A549 (cell line): Measurements from ENCODE around the gene SSTR3. TPM values are rescaled to one million over a fixed set of nuclear protein-coding genes. Genes with fewer than 3 reads are reported as not detected.

ENCODE experiments used
- ATAC-seq, 2 experiments: fragments of 200-7000 bp in 1 of 2; fragments of >200 bp in 1 of 2; cut with Nextera tagmentation in 1 of 2; cut with Tn5 transposase in 1 of 2; 3 replicates each; pipeline versions ENCODE4 v1.8.0 to v1.9.1; 2018 to 2020; ENCODE audit warnings: mild to moderate bottlenecking in 1 of 2, moderate library complexity in 1 of 2
- CTCF ChIA-PET: fragments of 300-600 bp; sonication (Branson Sonifier 250); formaldehyde crosslinking; extraction: SDS; loops from one replicate; lab custom pipeline; 2021; ENCODE audit warnings: antibody characterized with exemption, inconsistent platforms; lab: Yijun Ruan, JAX
- POLR2A ChIA-PET: fragments of 350-600 bp; formaldehyde crosslinking; extraction: SDS; loops from one replicate; lab custom pipeline; 2021; ENCODE audit warnings: antibody characterized with exemption, inconsistent platforms; lab: Yijun Ruan, JAX
- DNase-seq, 2 experiments: peaks; one replicate each; pipeline versions ENCODE4 v3.0.0 to v3.0.0-alpha.2; 2011 to 2016; ENCODE audit warnings: low read depth in 1 of 2, low spot score in 1 of 2
- FAIRE-seq: peaks from 2 replicates; lab custom pipeline; 2011; peaks lifted over from hg19 to GRCh38; lab: Jason Lieb, UNC
- H3K27ac ChIP-seq, 2 experiments: fragments of >200 bp; sonication (Bioruptor Twin); formaldehyde crosslinking; 3 replicates each; pipeline ENCODE4 v1.5.1; 2016 to 2017
- H3K4me1 ChIP-seq: fragments of >200 bp; sonication (Bioruptor Twin); formaldehyde crosslinking; 3 replicates; pipeline ENCODE4 v1.6.1; 2016
- H3K4me2 ChIP-seq: fragments of >200 bp; sonication (Bioruptor Twin); formaldehyde crosslinking; 3 replicates; pipeline ENCODE4 v1.6.1; 2016
- H3K4me3 ChIP-seq: fragments of >200 bp; sonication (Bioruptor Twin); formaldehyde crosslinking; 3 replicates; pipeline ENCODE4 v1.5.1; 2016
- H3K9me3 ChIP-seq: fragments of >200 bp; sonication (Bioruptor Twin); formaldehyde crosslinking; 3 replicates; pipeline ENCODE4 v1.6.1; 2016
- BCL3 ChIP-seq: fragments of >200 bp; sonication (Bioruptor Twin); formaldehyde crosslinking; IDR thresholded peaks from 3 replicates; pipeline ENCODE4 v1.6.1; 2016
- BHLHE40 ChIP-seq: IDR thresholded peaks from 2 replicates; pipeline ENCODE4 v1.6.1; 2012; ENCODE audit warnings: low read depth, low read length, inconsistent platforms
- CBX2 ChIP-seq: fragments of 200-600 bp; sonication (generic); IDR thresholded peaks from 2 replicates; pipeline ENCODE4 v1.6.1; 2016; ENCODE audit warnings: low read depth, mild to moderate bottlenecking, borderline replicate concordance
- CBX8 ChIP-seq: fragments of 200-600 bp; sonication (generic); IDR thresholded peaks from 2 replicates; pipeline ENCODE4 v1.6.1; 2016
- CEBPB ChIP-seq, 2 experiments: fragments of >200 bp in 1 of 2; sonication (Bioruptor Twin) in 1 of 2; formaldehyde crosslinking in 1 of 2; IDR thresholded peaks; 2 replicates each; pipeline ENCODE4 v1.6.1; 2012 to 2016
- CHD2 ChIP-seq: fragments of 150-350 bp; IDR thresholded peaks from 2 replicates; pipeline ENCODE4 v1.6.1; 2014; ENCODE audit warnings: low read length; ENCODE audit not compliant: partially characterized antibody
- CTCF ChIP-seq: fragments of >200 bp; sonication (Bioruptor Twin); formaldehyde crosslinking; IDR thresholded peaks from 3 replicates; pipeline ENCODE4 v1.5.1; 2016
- EHF ChIP-seq: fragments of 250-450 bp; sonication (Bioruptor Pico); IDR thresholded peaks from 2 replicates; pipeline ENCODE4 v1.5.0; 2020; ENCODE audit warnings: mild to moderate bottlenecking
- ESRRA ChIP-seq: fragments of 150-350 bp; IDR thresholded peaks from 2 replicates; pipeline ENCODE4 v1.6.1; 2014; ENCODE audit warnings: mild to moderate bottlenecking, low read length, borderline replicate concordance
- FOXS1 ChIP-seq: fragments of 250-450 bp; sonication (Bioruptor Pico); IDR thresholded peaks from 2 replicates; pipeline ENCODE4 v1.5.0; 2020; ENCODE audit warnings: mild to moderate bottlenecking, moderate library complexity
- HEYL ChIP-seq: fragments of 250-450 bp; sonication (Bioruptor Pico); IDR thresholded peaks from 2 replicates; pipeline ENCODE4 v1.8.0; 2021; ENCODE audit warnings: mild to moderate bottlenecking, moderate library complexity
- HOXB13 ChIP-seq: fragments of 250-450 bp; sonication (Bioruptor Pico); IDR thresholded peaks from 2 replicates; pipeline ENCODE4 v1.5.0; 2020; ENCODE audit warnings: low read depth, mild to moderate bottlenecking, moderate library complexity
- HOXB5 ChIP-seq: fragments of 250-450 bp; sonication (Bioruptor Pico); IDR thresholded peaks from 2 replicates; pipeline ENCODE4 v1.5.0; 2020; ENCODE audit warnings: mild to moderate bottlenecking, moderate library complexity
- JUN ChIP-seq, 2 experiments: fragments of >200 bp; sonication (Bioruptor Twin); formaldehyde crosslinking; IDR thresholded peaks; 2 replicates in 1 of 2; 3 replicates in 1 of 2; pipeline ENCODE4 v1.6.1; 2016 to 2017
- MAFK ChIP-seq: fragments of 450-650 bp; IDR thresholded peaks from 2 replicates; pipeline ENCODE4 v1.6.1; 2014; ENCODE audit not compliant: partially characterized antibody
- NFE2L2 ChIP-seq: fragments of 150-350 bp; conservative IDR thresholded peaks from 2 replicates; pipeline ENCODE4 v1.6.1; 2014; ENCODE audit warnings: low read length
- PBX3 ChIP-seq: IDR thresholded peaks from 2 replicates; pipeline ENCODE4 v1.6.1; 2012
- PHF8 ChIP-seq: fragments of 200-600 bp; sonication (generic); IDR thresholded peaks from 2 replicates; pipeline ENCODE4 v1.6.1; 2016; ENCODE audit warnings: low read depth, mild to moderate bottlenecking, antibody characterized with exemption, moderate library complexity, borderline replicate concordance
- POLR2AphosphoS2 ChIP-seq: conservative IDR thresholded peaks from 2 replicates; pipeline ENCODE4 v1.6.1; 2012; ENCODE audit warnings: low read length, improper control_type of control experiment, inconsistent platforms
- RAD21 ChIP-seq, 2 experiments: fragments of >200 bp in 1 of 2; sonication (Bioruptor Twin) in 1 of 2; formaldehyde crosslinking in 1 of 2; IDR thresholded peaks in 1 of 2; conservative IDR thresholded peaks in 1 of 2; 2 replicates in 1 of 2; 3 replicates in 1 of 2; pipeline ENCODE4 v1.6.1; 2012 to 2018; ENCODE audit warnings: inconsistent platforms in 1 of 2
- RARB ChIP-seq: fragments of 250-450 bp; sonication (Bioruptor Pico); IDR thresholded peaks from 2 replicates; pipeline ENCODE4 v1.8.0; 2021; ENCODE audit warnings: mild to moderate bottlenecking, moderate library complexity
- RCOR1 ChIP-seq: fragments of 150-350 bp; IDR thresholded peaks from 2 replicates; pipeline ENCODE4 v1.6.1; 2014; ENCODE audit warnings: antibody characterized with exemption, low read length, low read depth
- RFX5 ChIP-seq: fragments of 450-650 bp; IDR thresholded peaks from 2 replicates; pipeline ENCODE4 v1.7.1; 2014; ENCODE audit warnings: antibody characterized with exemption, mild to moderate bottlenecking, moderate library complexity
- TFCP2L1 ChIP-seq: fragments of 250-450 bp; sonication (Bioruptor Pico); IDR thresholded peaks from 2 replicates; pipeline ENCODE4 v1.5.0; 2021; ENCODE audit warnings: mild to moderate bottlenecking
- TP53 ChIP-seq: fragments of 250-450 bp; sonication (Bioruptor Pico); IDR thresholded peaks from 2 replicates; pipeline ENCODE4 v1.5.0; 2021; ENCODE audit warnings: mild to moderate bottlenecking, moderate library complexity
- ZC3H11A ChIP-seq: fragments of 450-650 bp; IDR thresholded peaks from 2 replicates; pipeline ENCODE4 v1.6.1; 2014; ENCODE audit warnings: antibody characterized with exemption, mild to moderate bottlenecking
- ZFP36 ChIP-seq: fragments of 450-650 bp; IDR thresholded peaks from 2 replicates; pipeline ENCODE4 v1.6.1; 2014; ENCODE audit warnings: borderline replicate concordance; ENCODE audit not compliant: partially characterized antibody
- ZSCAN20 ChIP-seq: fragments of 250-450 bp; sonication (Bioruptor Pico); IDR thresholded peaks from 2 replicates; pipeline ENCODE4 v1.8.0; 2022; ENCODE audit warnings: mild to moderate bottlenecking, moderate library complexity
- WGBS: methylation state at CpG from one replicate; pipeline ENCODE4 v1.1.6; 2017; ENCODE audit errors: missing lambda C conversion rate; 5-methylcytosine and 5-hydroxymethylcytosine counted together
- polyA plus RNA-seq, 4 experiments: library from polyadenylated mRNA; depleted of rRNA in 3 of 4; stranded (reverse); fragments of >200 nt; fragmentation: RNase III in 1 of 4; extraction: RNeasy Plus Mini Kit Qiagen cat#74134 plus additional on column Dnase treatment in 1 of 4; gene quantifications; 2 replicates in 3 of 4; 3 replicates in 1 of 4; pipeline ENCODE4 v1.2.3, GENCODE V29; 2011 to 2017

The SSTR3 gene
- polyA plus RNA-seq, 2 of the 4 experiments (the other 2 are of a cell fraction), result not detected

GRCh38 chr22:37240941-37241320, 28.7 kb upstream of the SSTR3 start:
- POLR2A ChIA-PET, result no interaction called here
- no peak for TF ChIP-seq RFX5
- TF ChIP-seq RCOR1, result no peak
- TF ChIP-seq BCL3, result no peak
- no peak for TF ChIP-seq HOXB5 (CRISPR knock-in tag)
- no peak for TF ChIP-seq CEBPB (IDR thresholded peaks at IDR 0.05)
- no peak for TF ChIP-seq RAD21 (conservative IDR thresholded peaks at IDR 0.05 in 1 of 2, IDR thresholded peaks at IDR 0.05 in 1 of 2)
- no peak for TF ChIP-seq CHD2
- FAIRE-seq (no peak), ATAC-seq (no peak), DNase-seq (no peak)
- Histone ChIP-seq H3K9me3 (no peaks in the 10 kb centered on the region), H3K27ac (no peak overlapping the region), H3K4me3 (no peak overlapping the region), H3K4me2 (no peak overlapping the region), H3K4me1 (peaks cover 3% of the 10 kb centered on the region; the same call in 1 of the 3 replicates)
- CTCF ChIA-PET, result interaction anchor here (0.9 to 2.5 kb wide), 3 partner anchors 9 to 74 kb away, joined by 5 to 15 read pairs (median 5); no protein-coding TSS in a partner anchor
- WGBS, result 88% methylated on average over 7 of the region's 7 CpGs

- CTCF ChIA-PET, result interaction anchor here (0.9 to 2.5 kb wide), 4 partner anchors 9 to 74 kb away, joined by 4 to 15 read pairs (median 5); no protein-coding TSS in a partner anchor
- Histone ChIP-seq H3K4me2 (no peak overlapping the region), H3K4me1 (peaks cover 3% of the 10 kb centered on the region; the same call in 1 of the 3 replicates), H3K9me3 (no peaks in the 10 kb centered on the region), H3K27ac (no peak overlapping the region), H3K4me3 (no peak overlapping the region)
- FAIRE-seq (no peak), ATAC-seq (no peak), DNase-seq (no peak)
- 79% methylated on average over 7 of the region's 11 CpGs for WGBS
- TF ChIP-seq TP53 (CRISPR knock-in tag) (no peak), ZFP36 (no peak), PHF8 (no peak), HOXB5 (CRISPR knock-in tag) (no peak), BCL3 (no peak), MAFK (no peak), NFE2L2 (no peak), JUN (IDR thresholded peaks at IDR 0.05) (no peak), PBX3 (no peak), POLR2AphosphoS2 (no peak)
- POLR2A ChIA-PET, result no interaction called here
These were observed 28.1 kb upstream of the SSTR3 start for GRCh38 chr22:37240240-37240940.

GRCh38 chr22:37239336-37240239, 27.3 kb upstream of the SSTR3 start:
- FAIRE-seq (no peak), DNase-seq (no peak), ATAC-seq (no peak)
- POLR2A ChIA-PET, result no interaction called here
- Histone ChIP-seq H3K27ac (no peak overlapping the region), H3K4me2 (no peak overlapping the region), H3K4me1 (peaks cover 3% of the 10 kb centered on the region; the same call in 1 of the 3 replicates), H3K9me3 (no peaks in the 10 kb centered on the region), H3K4me3 (no peak overlapping the region)
- WGBS, result 79% methylated on average over 7 of the region's 10 CpGs
- CTCF ChIA-PET, result interaction anchor here (0.5 to 2.5 kb wide), 4 partner anchors 11 to 553 kb away, joined by 4 to 15 read pairs (median 4); no protein-coding TSS in a partner anchor
- TF ChIP-seq ZC3H11A (no peak), ZSCAN20 (no peak), FOXS1 (CRISPR knock-in tag) (no peak), RARB (no peak), CBX8 (no peak), HOXB13 (CRISPR knock-in tag) (no peak), TFCP2L1 (no peak), ESRRA (no peak), HEYL (no peak), NFE2L2 (no peak), BHLHE40 (no peak), CTCF (no peak), CBX2 (no peak), EHF (CRISPR knock-in tag) (no peak)
